ENCODE results near the gene SIM1.

Gene SIM1

GRCh38 chr6:100349366-100349765 is 115.4 kb downstream of the SIM1 start:
- no peak for DNase-seq

GRCh38 chr6:100347901-100348550 is 116.7 kb downstream of the SIM1 start:
- DNase-seq = no peak

- DNase-seq = no peak
Observed at GRCh38 chr6:100346828-100347227, 117.9 kb downstream of the SIM1 start.

- DNase-seq = no peak
Observed at GRCh38 chr6:100346203-100346602, 118.5 kb downstream of the SIM1 start.

- DNase-seq = no peak
Observed at GRCh38 chr6:100344761-100345160, 120.0 kb downstream of the SIM1 start.

- DNase-seq = no peak
Observed at GRCh38 chr6:100344321-100344720, 120.4 kb downstream of the SIM1 start.

- DNase-seq = no peak
Observed at GRCh38 chr6:100343316-100344077, 121.2 kb downstream of the SIM1 start.

- no peak for DNase-seq
Observed at GRCh38 chr6:100342830-100343229, 121.9 kb downstream of the SIM1 start.

- no peak for DNase-seq
Observed at GRCh38 chr6:100339574-100340255, 125.0 kb downstream of the SIM1 start.

GRCh38 chr6:100338090-100338489 is 126.6 kb downstream of the SIM1 start:
- DNase-seq = no peak

- DNase-seq = no peak
Observed at GRCh38 chr6:100336876-100337275, 127.8 kb downstream of the SIM1 start.

- DNase-seq = no peak
Observed at GRCh38 chr6:100335991-100336390, 128.7 kb downstream of the SIM1 start.
